ENCODE results near the gene ATP2B3. TPM values are rescaled to one million over a fixed set of nuclear protein-coding genes. Genes with fewer than 3 reads are reported as not detected.
A peak's percentile ranks its signal among the peaks of the same experiment; 100 is the strongest.

Gene ATP2B3
- total and polyA plus RNA-seq, 11 donors: 0.12 TPM; not detected in 10

GRCh38 chrX:153470411-153471363 is 46.8 kb upstream of the ATP2B3 start, which contains the start of gene HAUS7:
TSS of gene HAUS7 (minus strand) at chrX:153470576. CDS start at chrX:153470557, 19 bp downstream.
- peaks cover 0 to 30% (median 9%) of the 10 kb centered on the region in 12 donors for H3K4me1 ChIP-seq
- peak in 1 of 2 donors; percentile 36 for TF ChIP-seq POLR2A (IDR thresholded peaks at IDR 0.05)
- TF ChIP-seq CTCF (IDR thresholded peaks at IDR 0.05): peak; percentile 54 to 86 (median 68)
- peak within 1 kb of the TSS in 11 of 12 donors; percentile 34 to 80 (median 71) for H3K27ac ChIP-seq
- intact Hi-C loops (cut with DNase I): loop anchor here in 5 of 10 donors (2.0 to 5.0 kb wide), 3 partner anchors 24 to 37 kb away; partner anchors contain the start of gene BGN (in 2 of the 5)
- peak; percentile 87 to 92 (median 89) for ATAC-seq
- 7 to 47% (median 22%) methylated on average over 43 to 68 of the region's 70 CpGs for WGBS, 4 donors
- peak; percentile 88 to 93 (median 90) for DNase-seq
- H3K36me3 ChIP-seq: peaks cover 0 to 9% (median 0%) of the 10 kb centered on the region in 9 donors
- H3K4me3 ChIP-seq: peak within 1 kb of the TSS; percentile 44 to 82 (median 65)
- H3K9me3 ChIP-seq: no peaks in the 10 kb centered on the region
- no peaks in the 10 kb centered on the region for H3K27me3 ChIP-seq

GRCh38 chrX:153471663-153472280 is 45.7 kb upstream of the ATP2B3 start:
- Histone ChIP-seq H3K9me3 (no peaks in the 10 kb centered on the region), H3K27ac (peak overlapping the region in 6 of 12 donors; percentile 19 to 71 (median 56)), H3K36me3 (peaks cover 0 to 9% (median 0%) of the 10 kb centered on the region in 9 donors), H3K27me3 (peaks cover 0 to 2% (median 0%) of the 10 kb centered on the region in 9 donors), H3K4me1 (peaks cover 0 to 37% (median 10%) of the 10 kb centered on the region in 12 donors), H3K4me3 (no peak overlapping the region)
- DNase-seq: no peak
- 67 to 78% (median 73%) methylated on average over 11 of the region's 11 CpGs for WGBS, 4 donors
- intact Hi-C loops (cut with DNase I): loop anchor here in 6 of 10 donors (2.0 to 5.0 kb wide), 3 partner anchors 23 to 36 kb away; partner anchors contain the start of gene BGN (in 2 of the 6)
- TF ChIP-seq CTCF (IDR thresholded peaks at IDR 0.05) (no peak), POLR2A (IDR thresholded peaks at IDR 0.05) (no peak)
- ATAC-seq: no peak

GRCh38 chrX:153473126-153473525 is 44.3 kb upstream of the ATP2B3 start:
- DNase-seq: no peak
- WGBS, 4 donors: 86 to 97% (median 94%) methylated on average over 7 to 10 of the region's 10 CpGs
- Histone ChIP-seq H3K27ac (no peak overlapping the region), H3K27me3 (peaks cover 0 to 2% (median 0%) of the 10 kb centered on the region in 9 donors), H3K36me3 (peaks cover 0 to 6% (median 0%) of the 10 kb centered on the region in 9 donors), H3K4me1 (peaks cover 0 to 46% (median 10%) of the 10 kb centered on the region in 12 donors), H3K9me3 (no peaks in the 10 kb centered on the region), H3K4me3 (no peak overlapping the region)
- TF ChIP-seq POLR2A (IDR thresholded peaks at IDR 0.05) (no peak), CTCF (IDR thresholded peaks at IDR 0.05) (no peak)
- intact Hi-C loops (cut with DNase I): loop anchor here in 4 of 10 donors (2.0 to 5.0 kb wide), 2 partner anchors 34 kb away; no protein-coding TSS in a partner anchor
- ATAC-seq: no peak

All from heart left ventricle (tissue), 16 donors.